NB4 (cell line): ENCODE data around the gene NKX2-8.

Experiments used
- DNase-seq: peaks from one replicate; pipeline ENCODE4 v3.0.0; 2010; ENCODE audit warnings: low read depth
- H3K4me3 ChIP-seq: one replicate; pipeline ENCODE4 v1.5.1; 2011; ENCODE audit warnings: mild to moderate bottlenecking, low read depth, low read length, moderate library complexity
- MYC ChIP-seq: IDR thresholded peaks from 2 replicates; pipeline ENCODE4 v1.6.1; 2011; ENCODE audit warnings: low read depth, low read length
- POLR2A ChIP-seq: IDR thresholded peaks from 2 replicates; pipeline ENCODE4 v1.6.1; 2011; ENCODE audit warnings: mild to moderate bottlenecking; ENCODE audit not compliant: insufficient read length; ENCODE audit errors: extremely low read depth
- TF ChIP-seq, protein P1 (sequence below): IDR thresholded peaks from 2 replicates; pipeline ENCODE4 v1.6.1; 2011; ENCODE audit warnings: low read depth, low read length
- TF ChIP-seq, protein P2 (sequence below): IDR thresholded peaks from one replicate; pipeline ENCODE4 v1.5.1; 2012; ENCODE audit warnings: low read depth, low read length

The NKX2-8 gene

GRCh38 chr14:36538051-36538450, 44.4 kb downstream of the NKX2-8 start:
- DNase-seq, result no peak
- H3K4me3 ChIP-seq, result no peak overlapping the region
- no peak for TF ChIP-seq POLR2A
- TF ChIP-seq, protein P1, sequence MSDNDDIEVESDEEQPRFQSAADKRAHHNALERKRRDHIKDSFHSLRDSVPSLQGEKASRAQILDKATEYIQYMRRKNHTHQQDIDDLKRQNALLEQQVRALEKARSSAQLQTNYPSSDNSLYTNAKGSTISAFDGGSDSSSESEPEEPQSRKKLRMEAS, result no peak
- no peak for TF ChIP-seq MYC
- TF ChIP-seq, protein P2, sequence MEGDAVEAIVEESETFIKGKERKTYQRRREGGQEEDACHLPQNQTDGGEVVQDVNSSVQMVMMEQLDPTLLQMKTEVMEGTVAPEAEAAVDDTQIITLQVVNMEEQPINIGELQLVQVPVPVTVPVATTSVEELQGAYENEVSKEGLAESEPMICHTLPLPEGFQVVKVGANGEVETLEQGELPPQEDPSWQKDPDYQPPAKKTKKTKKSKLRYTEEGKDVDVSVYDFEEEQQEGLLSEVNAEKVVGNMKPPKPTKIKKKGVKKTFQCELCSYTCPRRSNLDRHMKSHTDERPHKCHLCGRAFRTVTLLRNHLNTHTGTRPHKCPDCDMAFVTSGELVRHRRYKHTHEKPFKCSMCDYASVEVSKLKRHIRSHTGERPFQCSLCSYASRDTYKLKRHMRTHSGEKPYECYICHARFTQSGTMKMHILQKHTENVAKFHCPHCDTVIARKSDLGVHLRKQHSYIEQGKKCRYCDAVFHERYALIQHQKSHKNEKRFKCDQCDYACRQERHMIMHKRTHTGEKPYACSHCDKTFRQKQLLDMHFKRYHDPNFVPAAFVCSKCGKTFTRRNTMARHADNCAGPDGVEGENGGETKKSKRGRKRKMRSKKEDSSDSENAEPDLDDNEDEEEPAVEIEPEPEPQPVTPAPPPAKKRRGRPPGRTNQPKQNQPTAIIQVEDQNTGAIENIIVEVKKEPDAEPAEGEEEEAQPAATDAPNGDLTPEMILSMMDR, result no peak
